IMR-90 (cell line): Measurements from ENCODE around the gene MOB3A.
A peak's percentile ranks its signal among the peaks of the same experiment; 100 is the strongest.

Experiments
- CEBPB ChIP-seq: IDR thresholded peaks from 2 replicates; pipeline ENCODE4 v1.6.1; 2012; ENCODE audit warnings: low read depth, low read length, improper control_type of control experiment
- CHD1 ChIP-seq: IDR thresholded peaks from 2 replicates; pipeline ENCODE4 v1.6.1; 2012; ENCODE audit warnings: low read depth, low read length, improper control_type of control experiment
- CTCF ChIP-seq: conservative IDR thresholded peaks from 2 replicates; pipeline ENCODE4 v1.5.1; 2012; ENCODE audit warnings: mild to moderate bottlenecking, low read depth, low read length, improper control_type of control experiment
- ELK1 ChIP-seq: fragments of 150-350 bp; IDR thresholded peaks from 2 replicates; pipeline ENCODE4 v1.6.1; 2016; ENCODE audit warnings: low read depth, mild to moderate bottlenecking, low read length, moderate library complexity, borderline replicate concordance
- MAZ ChIP-seq: IDR thresholded peaks from 2 replicates; pipeline ENCODE4 v1.6.1; 2012; ENCODE audit warnings: low read depth, mild to moderate bottlenecking, low read length, improper control_type of control experiment, moderate library complexity, borderline replicate concordance
- MXI1 ChIP-seq: IDR thresholded peaks from 2 replicates; pipeline ENCODE4 v1.6.1; 2012; ENCODE audit warnings: low read depth, mild to moderate bottlenecking, low read length, moderate library complexity, borderline replicate concordance
- POLR2A ChIP-seq: IDR thresholded peaks from 2 replicates; pipeline ENCODE4 v1.6.1; 2012; ENCODE audit warnings: mild to moderate bottlenecking, low read depth, low read length
- RAD21 ChIP-seq: IDR thresholded peaks from 2 replicates; pipeline ENCODE4 v1.6.1; 2012; ENCODE audit warnings: low read length, improper control_type of control experiment
- RCOR1 ChIP-seq: IDR thresholded peaks from 2 replicates; pipeline ENCODE4 v1.6.1; 2012; ENCODE audit warnings: mild to moderate bottlenecking, low read length, improper control_type of control experiment; ENCODE audit not compliant: insufficient replicate concordance
- RFX5 ChIP-seq: IDR thresholded peaks from 2 replicates; pipeline ENCODE4 v1.8.0; 2012; ENCODE audit warnings: low read depth, mild to moderate bottlenecking, low read length, moderate library complexity
- SMC3 ChIP-seq: fragments of 150-350 bp; IDR thresholded peaks from 2 replicates; pipeline ENCODE4 v1.6.1; 2016; ENCODE audit warnings: low read depth, mild to moderate bottlenecking, antibody characterized with exemption, low read length, moderate library complexity
- USF2 ChIP-seq: fragments of 150-350 bp; IDR thresholded peaks from 2 replicates; pipeline ENCODE4 v1.6.1; 2017; ENCODE audit warnings: mild to moderate bottlenecking, antibody characterized with exemption, low read length, low read depth

GRCh38 chr19:2061495-2062388 is 34.4 kb downstream of the MOB3A start:
- TF ChIP-seq CTCF = no peak
- TF ChIP-seq POLR2A = no peak; the same call in 1 of the 2 replicates
- TF ChIP-seq USF2 = peak; percentile 28; the same call in 1 of the 2 replicates
- peak; percentile 30; the same call in 1 of the 2 replicates for TF ChIP-seq CEBPB
- no peak for TF ChIP-seq RCOR1
- no peak for TF ChIP-seq ELK1
- TF ChIP-seq SMC3 = no peak
- TF ChIP-seq RFX5 = peak; percentile 86
- no peak for TF ChIP-seq MXI1
- TF ChIP-seq CHD1 = no peak
- no peak for TF ChIP-seq MAZ
- TF ChIP-seq RAD21 = no peak
